SK-N-MC (cell line): Measurements from ENCODE around the gene LYAR.
"Not testable (repeated sequence)": the region's sequence is repeated elsewhere in the genome, so short reads cannot be mapped to it uniquely, and the experiment has no call there.

Experiments
- DNase-seq: peaks from one replicate; pipeline ENCODE4 v3.0.0-alpha.2; 2011; ENCODE audit warnings: low read depth, low spot score
- H3K27ac ChIP-seq: fragments of 200-600 bp; sonication (generic); 2 replicates; pipeline ENCODE4 v1.5.1; 2016; ENCODE audit warnings: mixed run types
- H3K36me3 ChIP-seq: fragments of 200-600 bp; sonication (generic); 2 replicates; pipeline ENCODE4 v1.6.1; 2017; ENCODE audit warnings: antibody characterized with exemption, low read length, mixed read lengths; ENCODE audit not compliant: insufficient read depth
- H3K4me3 ChIP-seq: fragments of 200-600 bp; sonication (generic); 2 replicates; pipeline ENCODE4 v1.5.1; 2016
- H3K9ac ChIP-seq: fragments of 200-600 bp; sonication (generic); 2 replicates; pipeline ENCODE4 v1.8.0; 2017; ENCODE audit warnings: mixed run types, mixed read lengths; ENCODE audit not compliant: insufficient read length
- H3K9me3 ChIP-seq: fragments of 200-600 bp; sonication (generic); 2 replicates; pipeline ENCODE4 v1.6.1; 2017; ENCODE audit warnings: low read depth, mild to moderate bottlenecking, antibody characterized with exemption, low read length, moderate library complexity, mixed read lengths
- EZH2 ChIP-seq: fragments of 200-600 bp; sonication (generic); IDR thresholded peaks from one replicate; pipeline ENCODE4 v1.6.1; 2017; ENCODE audit warnings: antibody characterized with exemption
- FOXP2 ChIP-seq: optimal IDR thresholded peaks from 2 replicates; pipeline ENCODE3; 2011; ENCODE audit warnings: mild to moderate bottlenecking, moderate library complexity; ENCODE audit not compliant: insufficient read depth; ENCODE audit errors: extremely low read length, control extremely low read depth
- POLR2AphosphoS5 ChIP-seq: IDR thresholded peaks from 2 replicates; pipeline ENCODE4 v1.6.1; 2012; ENCODE audit warnings: mild to moderate bottlenecking, low read depth, low read length, borderline replicate concordance

The LYAR gene

GRCh38 chr4:4247696-4248028, 42.3 kb downstream of the LYAR start:
- Histone ChIP-seq H3K27ac (peak overlapping the region; percentile 85), H3K36me3 (peaks cover 25% of the 10 kb centered on the region; the same call in 1 of the 2 replicates), H3K9me3 (no peaks in the 10 kb centered on the region), H3K4me3 (peak overlapping the region; percentile 98), H3K9ac (peak overlapping the region; percentile 99)
- no peak for DNase-seq
- TF ChIP-seq POLR2AphosphoS5 (no peak), FOXP2 (no peak), EZH2 (no peak)

GRCh38 chr4:4245172-4245571, 44.8 kb downstream of the LYAR start:
- no peak overlapping the region for H3K9ac ChIP-seq
- H3K36me3 ChIP-seq: peaks cover 43% of the 10 kb centered on the region
- no peak for TF ChIP-seq POLR2AphosphoS5
- no peak for TF ChIP-seq EZH2
- TF ChIP-seq FOXP2: no peak

GRCh38 chr4:4239551-4239950, 50.4 kb downstream of the LYAR start:
- not testable (repeated sequence) for H3K9ac ChIP-seq, H3K4me3 ChIP-seq, H3K9me3 ChIP-seq, H3K27ac ChIP-seq, DNase-seq
- H3K36me3 ChIP-seq: peaks cover 49% of the 10 kb centered on the region

More at GRCh38 chr4:4245172-4245571, 44.8 kb downstream of the LYAR start:
- no peak overlapping the region for H3K27ac ChIP-seq
- H3K9me3 ChIP-seq: no peaks in the 10 kb centered on the region
- no peak for DNase-seq
- no peak overlapping the region for H3K4me3 ChIP-seq

- Histone ChIP-seq H3K9me3 (no peaks in the 10 kb centered on the region), H3K36me3 (peaks cover 9% of the 10 kb centered on the region; the same call in 1 of the 2 replicates), H3K27ac (no peak overlapping the region), H3K9ac (no peak overlapping the region), H3K4me3 (no peak overlapping the region)
- no peak for TF ChIP-seq FOXP2
- TF ChIP-seq POLR2AphosphoS5: no peak
- no peak for TF ChIP-seq EZH2
- no peak for DNase-seq
Measured at GRCh38 chr4:4233610-4234009, 56.3 kb downstream of the LYAR start.

GRCh38 chr4:4228356-4228668, 61.6 kb downstream of the LYAR start:
- Histone ChIP-seq H3K27ac (no peak overlapping the region), H3K9ac (no peak overlapping the region), H3K9me3 (no peaks in the 10 kb centered on the region), H3K36me3 (no peaks in the 10 kb centered on the region), H3K4me3 (no peak overlapping the region)
- DNase-seq: no peak
- TF ChIP-seq POLR2AphosphoS5 (no peak), FOXP2 (no peak), EZH2 (no peak)

- DNase-seq: no peak
- TF ChIP-seq EZH2 (peak; percentile 90), POLR2AphosphoS5 (no peak)
Measured at GRCh38 chr4:4227510-4228355, 62.2 kb downstream of the LYAR start.

GRCh38 chr4:4226606-4227438, 63.1 kb downstream of the LYAR start, which contains the start of gene OTOP1:
OTOP1 (minus strand) TSS chr4:4226929; CDS start chr4:4226864, 65 bp downstream.
- no peak within 1 kb of the TSS for H3K9ac ChIP-seq
- no peak for DNase-seq
- H3K9me3 ChIP-seq: no peaks in the 10 kb centered on the region
- H3K4me3 ChIP-seq: no peak within 1 kb of the TSS
- no peak within 1 kb of the TSS for H3K27ac ChIP-seq
- TF ChIP-seq POLR2AphosphoS5 (no peak), FOXP2 (no peak), EZH2 (no peak)
- H3K36me3 ChIP-seq: no peaks in the 10 kb centered on the region

More at GRCh38 chr4:4227510-4228355, 62.2 kb downstream of the LYAR start:
- Histone ChIP-seq H3K27ac (no peak overlapping the region), H3K4me3 (no peak overlapping the region), H3K9ac (no peak overlapping the region), H3K9me3 (no peaks in the 10 kb centered on the region), H3K36me3 (no peaks in the 10 kb centered on the region)

GRCh38 chr4:4225915-4226605, 63.9 kb downstream of the LYAR start:
- no peak overlapping the region for H3K27ac ChIP-seq
- no peaks in the 10 kb centered on the region for H3K36me3 ChIP-seq
- no peak overlapping the region for H3K4me3 ChIP-seq
- H3K9me3 ChIP-seq: no peaks in the 10 kb centered on the region
- DNase-seq: no peak
- H3K9ac ChIP-seq: no peak overlapping the region
- TF ChIP-seq FOXP2 (no peak), EZH2 (peak; percentile 40), POLR2AphosphoS5 (no peak)
